ENCODE measurements around the gene KAT6B.

Gene KAT6B

DNA sequence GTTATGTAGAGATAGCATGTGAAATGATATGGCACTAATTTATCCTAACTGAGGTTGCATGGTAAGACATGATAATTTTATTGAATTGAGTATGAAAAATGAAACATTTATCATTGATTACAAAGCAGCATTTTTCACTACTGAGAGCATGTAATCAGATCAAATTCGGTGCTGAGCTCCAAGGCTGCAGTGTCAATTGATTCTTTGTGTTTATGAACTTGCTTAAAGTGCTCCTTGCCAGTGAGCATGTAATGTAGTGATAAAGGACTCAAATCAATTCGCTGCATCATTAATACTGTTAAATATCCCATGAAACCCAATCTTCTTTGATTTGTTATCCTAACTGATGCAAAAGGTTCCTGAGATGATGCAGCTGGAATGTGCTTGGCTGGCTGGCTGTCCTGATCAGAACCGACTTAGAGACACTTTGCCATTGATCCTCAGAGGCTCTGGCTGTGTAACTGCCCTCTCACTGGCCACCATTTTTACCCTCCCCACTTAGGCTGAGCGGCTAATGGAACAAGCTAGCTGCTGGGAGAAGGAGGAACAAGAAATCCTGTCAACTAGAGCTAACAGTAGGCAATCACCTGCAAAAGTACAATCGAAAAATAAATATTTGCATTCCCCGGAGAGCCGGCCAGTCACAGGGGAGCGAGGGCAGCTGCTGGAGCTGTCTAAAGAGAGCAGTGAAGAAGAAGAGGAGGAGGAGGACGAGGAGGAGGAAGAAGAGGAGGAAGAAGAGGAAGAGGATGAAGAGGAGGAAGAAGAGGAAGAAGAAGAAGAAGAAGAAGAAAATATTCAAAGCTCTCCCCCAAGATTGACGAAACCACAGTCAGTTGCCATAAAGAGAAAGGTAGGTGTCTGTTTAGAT is 195.2 kb downstream of the KAT6B start:
- peak; percentile 70 for DNase-seq

GRCh38 chr10:75023074-75023473 is 196.7 kb downstream of the KAT6B start:
- DNase-seq: no peak

GRCh38 chr10:75024971-75025523 is 198.6 kb downstream of the KAT6B start:
- DNase-seq: peak; percentile 56

DNA sequence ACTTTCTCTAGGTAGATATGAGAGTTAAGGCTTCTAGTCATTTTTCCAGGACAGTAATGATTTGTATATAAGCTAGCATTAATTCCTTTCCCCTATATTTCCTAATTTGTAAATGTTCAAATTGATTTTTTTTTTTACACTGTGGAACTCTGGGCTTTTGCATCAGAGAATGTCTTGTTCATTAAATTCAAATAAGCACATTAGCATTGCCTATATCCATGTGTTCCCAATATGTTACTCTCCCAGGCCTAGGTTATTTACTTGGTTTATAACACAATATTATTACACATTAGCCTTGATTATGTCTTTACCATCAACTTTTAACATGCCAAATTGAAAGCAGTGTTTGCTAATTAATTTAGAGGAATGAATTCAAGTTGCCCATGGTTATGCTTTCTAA is 201.6 kb downstream of the KAT6B start:
- no peak for DNase-seq

GRCh38 chr10:75028748-75029147 is 202.3 kb downstream of the KAT6B start:
- no peak for DNase-seq

DNA sequence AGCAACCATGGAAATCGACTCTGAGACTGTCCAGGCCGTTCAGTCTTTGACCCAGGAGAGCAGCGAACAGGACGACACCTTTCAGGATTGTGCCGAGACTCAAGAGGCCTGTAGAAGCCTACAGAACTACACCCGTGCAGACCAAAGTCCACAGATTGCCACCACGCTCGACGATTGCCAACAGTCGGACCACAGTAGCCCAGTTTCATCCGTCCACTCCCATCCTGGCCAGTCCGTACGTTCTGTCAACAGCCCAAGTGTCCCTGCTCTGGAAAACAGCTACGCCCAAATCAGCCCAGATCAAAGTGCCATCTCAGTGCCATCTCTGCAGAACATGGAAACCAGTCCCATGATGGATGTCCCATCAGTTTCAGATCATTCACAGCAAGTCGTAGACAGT is 203.0 kb downstream of the KAT6B start:
- DNase-seq: no peak

DNA sequence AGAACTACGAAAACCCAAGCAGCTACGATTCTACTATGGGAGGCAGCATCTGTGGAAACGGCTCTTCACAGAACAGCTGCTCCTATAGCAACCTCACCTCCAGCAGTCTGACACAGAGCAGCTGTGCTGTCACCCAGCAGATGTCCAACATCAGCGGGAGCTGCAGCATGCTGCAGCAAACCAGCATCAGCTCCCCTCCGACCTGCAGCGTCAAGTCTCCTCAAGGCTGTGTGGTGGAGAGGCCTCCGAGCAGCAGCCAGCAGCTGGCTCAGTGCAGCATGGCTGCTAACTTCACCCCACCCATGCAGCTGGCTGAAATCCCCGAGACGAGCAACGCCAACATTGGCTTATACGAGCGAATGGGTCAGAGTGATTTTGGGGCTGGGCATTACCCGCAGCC is 203.5 kb downstream of the KAT6B start:
- DNase-seq: no peak

GRCh38 chr10:75030371-75030770 is 204.0 kb downstream of the KAT6B start:
- DNase-seq: no peak

DNA sequence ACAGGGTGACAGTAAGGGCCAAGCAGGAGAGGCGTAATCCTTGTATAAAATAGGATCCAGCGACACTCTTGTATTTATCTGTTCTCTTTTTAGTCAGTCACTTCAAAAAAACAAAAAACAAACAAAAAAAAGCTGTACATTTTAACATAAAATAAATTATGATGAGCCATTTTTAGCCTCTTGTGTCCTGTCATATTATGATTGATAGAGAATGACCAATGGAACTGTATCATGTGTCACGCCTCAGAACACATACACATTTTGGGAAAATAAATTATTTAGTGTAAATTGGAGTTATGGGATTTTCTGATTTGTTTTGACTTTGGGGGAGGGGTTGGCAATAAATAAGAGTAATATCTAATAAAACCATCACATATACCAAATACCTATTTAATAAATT is 205.7 kb downstream of the KAT6B start:
- no peak for DNase-seq

DNA sequence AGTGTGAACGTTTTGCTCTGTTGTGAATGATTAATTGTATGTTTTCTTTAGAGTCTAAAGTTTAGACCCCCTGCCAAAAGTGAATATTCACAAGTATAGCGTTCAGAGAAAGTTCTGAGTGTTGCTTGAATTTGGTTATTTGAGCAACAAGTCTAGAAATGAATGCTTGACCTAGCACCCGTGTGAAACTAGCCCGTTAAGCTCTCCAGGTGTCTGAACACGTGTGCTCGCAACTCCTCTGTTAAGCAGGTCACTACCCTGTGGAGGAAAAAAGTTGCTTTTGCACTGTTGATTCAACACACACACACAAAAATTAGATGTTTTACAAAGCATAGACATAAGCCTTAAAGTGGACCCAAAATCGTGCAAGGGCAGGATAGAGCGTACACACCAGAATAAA is 206.4 kb downstream of the KAT6B start:
- no peak for DNase-seq

DNA sequence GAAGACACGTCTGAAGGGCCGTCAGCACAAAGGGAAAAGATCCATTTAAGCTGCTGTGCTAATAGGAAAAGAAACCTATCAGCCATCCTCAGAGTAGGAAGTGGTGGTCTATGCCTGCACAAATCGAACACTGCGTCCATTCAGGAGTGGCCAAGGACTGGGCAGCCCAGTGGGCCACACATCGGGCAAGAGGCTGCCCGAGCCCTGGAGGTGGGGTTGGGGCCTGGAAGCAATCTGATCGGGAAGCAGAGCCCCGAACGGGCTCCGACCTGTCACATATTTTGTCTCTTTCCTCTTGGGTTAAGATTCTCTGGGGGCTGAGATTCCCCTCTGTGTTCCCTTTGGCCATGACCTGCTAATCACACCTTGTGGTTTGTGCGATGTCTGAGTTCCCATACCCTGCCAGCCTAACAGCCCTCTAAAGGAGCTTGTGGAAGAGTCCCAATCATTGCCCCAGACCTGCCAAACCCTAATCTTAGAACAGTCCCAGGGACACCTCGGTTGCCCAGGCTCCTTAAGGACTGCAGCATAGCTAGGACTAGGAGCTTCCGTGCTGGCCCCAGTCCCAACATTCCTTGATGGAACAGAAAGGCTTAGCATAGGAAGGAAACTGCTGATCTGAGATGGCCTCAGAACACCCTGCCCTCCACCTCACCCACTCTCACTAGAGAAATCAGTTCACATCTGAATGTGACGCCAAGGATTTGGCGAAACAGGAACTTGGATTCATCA is 207.2 kb downstream of the KAT6B start:
- DNase-seq: no peak

DNA sequence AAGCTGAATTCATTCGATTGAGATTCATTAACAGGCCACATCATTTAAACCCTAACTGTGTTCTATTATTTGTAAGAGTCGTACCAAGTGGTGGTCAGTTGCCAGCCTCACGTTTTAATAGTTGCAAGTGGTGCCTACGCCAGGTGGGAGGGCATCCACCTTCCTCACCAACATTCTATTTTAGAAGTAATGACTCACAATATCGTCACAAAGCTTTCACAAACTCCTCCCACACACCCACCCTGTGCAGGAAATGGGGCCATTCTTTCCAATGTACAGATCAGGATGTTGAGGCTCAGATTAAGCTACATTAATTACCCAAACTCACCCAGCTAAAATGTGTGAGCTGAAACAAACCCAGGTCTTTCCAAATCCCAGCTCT is 207.7 kb downstream of the KAT6B start:
- DNase-seq: no peak

- DNase-seq: no peak
Observed at GRCh38 chr10:75034714-75035258, 208.4 kb downstream of the KAT6B start.

DNA sequence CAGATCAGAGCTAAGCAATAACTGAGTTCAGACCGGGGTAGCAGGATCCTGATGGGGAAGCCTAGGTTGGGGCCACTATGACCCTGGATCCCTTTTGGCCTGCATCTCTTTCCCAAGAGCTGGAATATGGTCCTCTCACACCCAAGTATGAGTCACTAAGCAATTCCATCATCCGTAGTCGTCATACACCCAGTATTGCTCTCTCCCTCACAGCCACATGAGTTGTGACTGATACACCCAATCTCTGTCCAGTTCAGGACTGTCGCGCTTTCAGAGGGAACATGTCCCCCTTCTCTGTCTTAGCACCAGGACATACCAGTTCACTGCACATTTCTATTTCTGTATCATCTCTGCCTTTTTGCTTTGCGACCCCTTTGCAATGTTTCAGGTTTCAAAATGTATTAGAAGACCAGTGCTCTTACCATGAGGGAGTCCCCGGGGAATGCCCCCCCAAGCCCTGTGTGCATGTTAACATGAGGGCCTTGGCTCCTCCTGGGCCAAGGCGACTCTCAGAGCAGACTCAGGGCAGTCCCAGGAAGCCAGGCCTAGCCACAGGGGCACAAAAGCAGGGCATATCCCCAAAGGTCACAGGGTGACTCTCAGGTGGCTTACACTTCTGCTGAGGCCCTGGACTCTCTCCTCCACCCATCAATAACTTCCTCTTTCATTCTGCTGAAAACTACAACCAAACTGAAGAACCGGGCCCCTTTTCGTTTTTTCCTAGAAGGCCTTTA is 209.7 kb downstream of the KAT6B start:
- no peak for DNase-seq

GRCh38 chr10:75037171-75038153 is 211.1 kb downstream of the KAT6B start:
- DNase-seq: no peak

GRCh38 chr10:75038335-75038734 is 211.9 kb downstream of the KAT6B start:
- DNase-seq: no peak

GRCh38 chr10:75040576-75040975 is 214.2 kb downstream of the KAT6B start:
- peak; percentile 38 for DNase-seq

DNA sequence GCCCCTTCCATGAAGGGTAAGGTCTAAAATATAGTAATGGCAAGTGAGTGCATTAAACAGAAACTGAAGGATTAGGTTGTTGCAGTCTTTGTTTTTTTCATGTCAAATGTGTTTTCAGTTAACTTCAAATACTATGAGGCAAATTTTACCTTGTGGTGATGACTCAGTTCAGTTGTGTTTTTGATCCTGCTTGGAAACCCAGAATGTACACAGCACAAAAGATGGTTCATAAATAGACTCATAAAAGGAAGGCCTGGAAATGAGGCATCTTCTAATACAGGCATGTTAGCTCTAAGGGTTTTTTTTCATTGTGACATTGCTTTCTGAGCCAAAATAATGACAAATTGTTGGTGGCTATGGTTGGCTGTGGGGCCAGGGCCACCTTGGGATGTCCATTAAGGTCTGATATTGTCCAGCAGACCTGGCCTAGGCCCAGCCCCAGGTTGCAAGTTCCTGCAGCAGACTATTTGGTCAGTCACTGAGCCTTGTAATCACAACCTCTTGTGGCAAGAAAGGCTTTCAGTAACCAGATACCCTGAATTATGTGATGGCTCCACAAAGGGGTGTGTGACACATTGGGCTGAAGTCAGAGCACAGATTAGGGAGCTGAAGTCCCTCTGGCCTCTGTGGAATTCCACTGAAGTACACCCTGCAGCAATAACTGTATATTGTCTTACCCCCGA is 216.0 kb downstream of the KAT6B start:
- no peak for DNase-seq

DNA sequence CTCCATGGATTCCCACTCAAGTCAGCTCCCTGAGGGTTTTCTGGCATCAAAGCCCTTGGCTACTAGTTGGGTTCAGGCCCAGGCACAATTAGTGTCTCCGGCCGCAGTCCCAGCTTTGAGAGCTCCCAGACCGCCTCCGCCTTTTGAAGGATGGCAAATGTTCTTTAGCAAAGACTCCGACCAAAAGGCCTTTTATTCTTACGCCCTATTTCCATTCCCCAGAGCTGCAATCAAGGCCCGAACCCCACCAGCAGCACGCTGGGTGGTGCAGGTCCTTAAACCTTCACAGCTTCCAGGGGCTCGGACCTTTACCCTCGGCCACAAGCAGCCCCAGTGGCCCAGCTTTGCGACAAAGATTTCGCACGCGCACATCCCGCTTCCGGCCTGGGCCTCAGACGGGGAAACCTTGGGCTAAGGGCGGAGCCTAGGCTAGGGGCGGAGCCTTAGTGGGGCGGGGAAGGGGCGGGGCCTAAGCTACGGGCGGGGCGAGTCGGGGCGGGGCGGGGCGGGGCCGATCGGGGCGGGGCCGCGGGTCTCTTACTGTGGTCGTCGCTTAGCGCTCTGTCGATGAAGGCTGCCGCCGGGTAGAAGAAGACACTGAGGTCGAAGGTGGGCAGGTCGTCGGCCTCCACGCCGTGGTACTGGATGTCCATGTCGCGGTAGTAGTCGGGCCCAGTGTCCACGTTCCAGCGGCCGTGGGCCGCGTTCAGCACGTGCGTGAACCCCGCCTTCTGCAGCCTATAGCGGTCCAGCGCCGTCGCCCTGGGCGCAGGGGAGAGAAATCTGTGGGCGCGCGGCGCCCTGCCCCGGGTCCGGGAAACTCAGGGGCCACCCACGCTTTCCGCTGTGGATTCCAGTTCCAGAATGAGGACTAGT is 217.1 kb downstream of the KAT6B start:
- no peak for DNase-seq

- no peak for DNase-seq
Observed at GRCh38 chr10:75048669-75049098, 222.3 kb downstream of the KAT6B start.

Measured in NCI-H345 (cell line).